HepG2 (cell line): ENCODE measurements around the gene SYNM. TPM values are rescaled to one million over a fixed set of nuclear protein-coding genes. Genes with fewer than 3 reads are reported as not detected.
A peak's percentile ranks its signal among the peaks of the same experiment; 100 is the strongest.

Experiments used
- ARID5B ChIP-seq: IDR thresholded peaks from 2 replicates; pipeline ENCODE4 v1.4.0; 2020; ENCODE audit warnings: mild to moderate bottlenecking, missing genetic modification reagents
- BRF2 ChIP-seq: sonication (generic); formaldehyde crosslinking; IDR thresholded peaks from 2 replicates; pipeline ENCODE4 v1.8.1; 2022; ENCODE audit warnings: mild to moderate bottlenecking, missing genetic modification reagents
- CEBPG ChIP-seq: IDR thresholded peaks from 2 replicates; pipeline ENCODE4 v1.6.1; 2016
- MLXIP ChIP-seq: sonication (generic); formaldehyde crosslinking; IDR thresholded peaks from 2 replicates; pipeline ENCODE4 v1.9.0; 2021; ENCODE audit warnings: missing genetic modification reagents, borderline replicate concordance
- MTA3 ChIP-seq: sonication (generic); formaldehyde crosslinking; IDR thresholded peaks from 2 replicates; pipeline ENCODE4 v1.4.0; 2020; ENCODE audit warnings: missing genetic modification reagents
- NFE2 ChIP-seq: sonication (generic); formaldehyde crosslinking; IDR thresholded peaks from 2 replicates; pipeline ENCODE4 v1.4.0; 2020; ENCODE audit warnings: missing genetic modification reagents
- NFYC ChIP-seq: IDR thresholded peaks from 2 replicates; pipeline ENCODE4 v1.6.1; 2016; ENCODE audit warnings: missing genetic modification reagents, missing compliant biosample characterization
- PHF21A ChIP-seq: sonication (generic); formaldehyde crosslinking; IDR thresholded peaks from 2 replicates; pipeline ENCODE4 v1.5.0; 2020; ENCODE audit warnings: mild to moderate bottlenecking, missing genetic modification reagents
- SALL1 ChIP-seq: sonication (generic); formaldehyde crosslinking; IDR thresholded peaks from 2 replicates; pipeline ENCODE4 v1.8.0; 2022; ENCODE audit warnings: mild to moderate bottlenecking, missing genetic modification reagents
- SIN3A ChIP-seq: IDR thresholded peaks from 2 replicates; pipeline ENCODE4 v1.6.1; 2011; ENCODE audit warnings: low read depth, mild to moderate bottlenecking, control low read depth, low read length, borderline replicate concordance
- SP5 ChIP-seq: IDR thresholded peaks from 2 replicates; pipeline ENCODE4 v1.6.1; 2016; ENCODE audit warnings: low read depth, borderline replicate concordance
- TP53 ChIP-seq: sonication (generic); formaldehyde crosslinking; conservative IDR thresholded peaks from 2 replicates; pipeline ENCODE4 v1.4.0; 2020; ENCODE audit warnings: missing genetic modification reagents
- ZBTB14 ChIP-seq: sonication (generic); formaldehyde crosslinking; IDR thresholded peaks from 2 replicates; pipeline ENCODE4 v1.4.0; 2020; ENCODE audit warnings: missing genetic modification reagents
- ZGPAT ChIP-seq: IDR thresholded peaks from 2 replicates; pipeline ENCODE4 v1.6.1; 2016; ENCODE audit warnings: mild to moderate bottlenecking
- ZNF24 ChIP-seq: fragments of 450-650 bp; IDR thresholded peaks from 2 replicates; pipeline ENCODE4 v1.6.1; 2017; ENCODE audit warnings: antibody characterized with exemption, mild to moderate bottlenecking
- ZNF260 ChIP-seq: sonication (generic); formaldehyde crosslinking; IDR thresholded peaks from 2 replicates; pipeline ENCODE4 v1.4.0; 2020; ENCODE audit warnings: missing genetic modification reagents, low read depth, mild to moderate bottlenecking, borderline replicate concordance
- ZNF350 ChIP-seq: sonication (generic); formaldehyde crosslinking; IDR thresholded peaks from 2 replicates; pipeline ENCODE4 v1.4.0; 2020; ENCODE audit warnings: mild to moderate bottlenecking, low read depth, missing genetic modification reagents, borderline replicate concordance
- ZNF772 ChIP-seq: sonication (generic); formaldehyde crosslinking; IDR thresholded peaks from 2 replicates; pipeline ENCODE4 v1.5.0; 2020; ENCODE audit warnings: mild to moderate bottlenecking, missing genetic modification reagents
- polyA plus RNA-seq, 8 experiments: library from polyadenylated mRNA; depleted of rRNA in 3 of 8; stranded (reverse) in 7 of 8; unstranded in 1 of 8; fragments of >200 nt; fragmentation: Illumina TruSeq in 4 of 8; extraction: Trizol in 4 of 8; gene quantifications; 2 replicates each; pipeline versions ENCODE4 v1.2.1 to v1.2.3, GENCODE V29; 2011 to 2016; ENCODE audit warnings: low read depth in 4 of 8, missing spikeins in 1 of 8, mixed read lengths in 1 of 8; ENCODE audit not compliant: insufficient read depth in 1 of 8
- total RNA-seq, 5 experiments: library from RNA; depleted of rRNA; stranded (reverse); fragments of >200 nt; fragmentation: Illumina TruSeq; extraction: Trizol; gene quantifications; 2 replicates each; pipeline ENCODE4 v1.2.3, GENCODE V29; 2016; ENCODE audit warnings: low read depth in 1 of 5

The SYNM gene
- total and polyA plus RNA-seq, 2 of the 13 experiments (the other 11 are each of a cell fraction or from before 2014, with no cell fraction given) = 1.1 to 3.7 TPM

GRCh38 chr15:99076555-99077308 is 28.1 kb upstream of the SYNM start (continued):
- peak; percentile 40; the same call in 1 of the 2 replicates for TF ChIP-seq ARID5B
- TF ChIP-seq PHF21A (CRISPR knock-in tag) = no peak
- peak; percentile 24; the same call in 1 of the 2 replicates for TF ChIP-seq SALL1 (CRISPR knock-in tag)
- TF ChIP-seq ZNF350 = no peak
- no peak for TF ChIP-seq SIN3A
- no peak for TF ChIP-seq TP53
- TF ChIP-seq BRF2 = no peak
- TF ChIP-seq ZGPAT = no peak
- no peak for TF ChIP-seq ZNF260 (CRISPR knock-in tag)
- no peak for TF ChIP-seq NFYC
- no peak for TF ChIP-seq MLXIP (CRISPR knock-in tag)
- 0 out of 2 replicates have a peak, but pooled peaks have one; percentile 28 for TF ChIP-seq CEBPG (CRISPR knock-in tag)
- no peak for TF ChIP-seq SP5 (CRISPR knock-in tag)
- TF ChIP-seq ZNF772 (CRISPR knock-in tag) = no peak
- no peak for TF ChIP-seq ZNF24
- no peak for TF ChIP-seq MTA3
- no peak for TF ChIP-seq NFE2 (CRISPR knock-in tag)
- no peak for TF ChIP-seq ZBTB14 (CRISPR knock-in tag)
